T-helper 2 cell treated with Interferon-gamma antibody and Interleukin-4, amounts not matched to agents 5 μg/mL and 100 μg/mL, for 36 hours (primary cell): ENCODE data around the gene DMP1.

Source experiments
- DNase-seq: peaks from one replicate; pipeline ENCODE4 v3.0.0; 2021; ENCODE audit warnings: low spot score
- H3K27ac Mint-ChIP-seq: one replicate; pipeline ENCODE4 v1.8.0; 2021; ENCODE audit warnings: mild to moderate bottlenecking, mixed read lengths
- H3K27me3 Mint-ChIP-seq: one replicate; pipeline ENCODE4 v1.8.0; 2021; ENCODE audit warnings: low read depth, mixed read lengths
- H3K36me3 Mint-ChIP-seq: one replicate; pipeline ENCODE4 v1.8.0; 2021; ENCODE audit warnings: low read depth, mixed read lengths
- H3K4me1 Mint-ChIP-seq: one replicate; pipeline ENCODE4 v1.8.0; 2021; ENCODE audit warnings: low read depth, mixed read lengths
- H3K4me3 Mint-ChIP-seq: one replicate; pipeline ENCODE4 v1.8.0; 2022; ENCODE audit warnings: mild to moderate bottlenecking, moderate library complexity, mixed read lengths
- H3K9me3 Mint-ChIP-seq: one replicate; pipeline ENCODE4 v1.8.0; 2021; ENCODE audit warnings: mixed read lengths

The DMP1 gene

DNA sequence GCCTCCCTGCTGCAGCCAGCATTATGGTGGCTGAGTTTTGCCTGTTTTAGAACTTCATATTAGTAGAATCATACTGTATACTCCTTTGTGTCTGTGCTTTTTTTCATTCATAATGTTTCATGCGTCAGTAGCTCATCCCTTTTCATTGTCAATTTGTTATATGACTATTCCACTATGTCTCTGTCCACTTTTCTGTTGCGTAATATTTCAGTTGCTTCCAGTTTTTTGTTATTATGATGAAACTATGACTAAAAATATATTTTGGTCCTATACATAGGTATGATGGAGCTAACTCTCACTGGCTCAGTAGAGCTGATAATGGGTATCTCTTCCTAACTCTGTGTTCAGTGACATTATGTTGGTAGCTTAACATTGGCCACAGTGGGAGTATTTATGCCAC, 48.3 kb downstream of the DMP1 start:
- H3K9me3 Mint-ChIP-seq = peaks cover 5% of the 10 kb centered on the region
- H3K27ac Mint-ChIP-seq = no peak overlapping the region
- H3K4me1 Mint-ChIP-seq = no peaks in the 10 kb centered on the region
- no peak overlapping the region for H3K4me3 Mint-ChIP-seq
- no peaks in the 10 kb centered on the region for H3K36me3 Mint-ChIP-seq
- no peak for DNase-seq
- peaks cover 3% of the 10 kb centered on the region for H3K27me3 Mint-ChIP-seq

DNA sequence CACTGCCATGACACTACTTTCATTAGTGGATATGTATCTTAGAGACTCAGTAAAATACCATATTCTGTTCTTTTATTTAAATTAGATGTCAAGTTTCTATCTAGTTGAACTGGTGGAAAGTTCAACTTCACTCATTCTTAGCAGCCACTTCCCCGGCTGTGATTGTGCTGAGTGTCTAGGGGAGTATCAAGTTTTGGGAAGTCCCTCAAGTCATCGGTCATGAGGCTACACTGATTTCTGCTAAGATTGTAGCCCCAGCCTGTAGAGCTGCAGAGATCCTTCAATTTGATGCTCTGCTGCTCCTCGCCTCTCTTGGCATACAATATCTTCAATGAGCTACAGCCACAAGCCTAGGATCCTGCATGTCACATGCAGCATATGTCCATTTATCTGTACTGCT, 53.9 kb downstream of the DMP1 start:
- Mint-ChIP-seq H3K36me3 (no peaks in the 10 kb centered on the region), H3K27ac (no peak overlapping the region), H3K27me3 (peaks cover 11% of the 10 kb centered on the region), H3K4me3 (no peak overlapping the region), H3K9me3 (no peaks in the 10 kb centered on the region), H3K4me1 (no peaks in the 10 kb centered on the region)
- DNase-seq = no peak

DNA sequence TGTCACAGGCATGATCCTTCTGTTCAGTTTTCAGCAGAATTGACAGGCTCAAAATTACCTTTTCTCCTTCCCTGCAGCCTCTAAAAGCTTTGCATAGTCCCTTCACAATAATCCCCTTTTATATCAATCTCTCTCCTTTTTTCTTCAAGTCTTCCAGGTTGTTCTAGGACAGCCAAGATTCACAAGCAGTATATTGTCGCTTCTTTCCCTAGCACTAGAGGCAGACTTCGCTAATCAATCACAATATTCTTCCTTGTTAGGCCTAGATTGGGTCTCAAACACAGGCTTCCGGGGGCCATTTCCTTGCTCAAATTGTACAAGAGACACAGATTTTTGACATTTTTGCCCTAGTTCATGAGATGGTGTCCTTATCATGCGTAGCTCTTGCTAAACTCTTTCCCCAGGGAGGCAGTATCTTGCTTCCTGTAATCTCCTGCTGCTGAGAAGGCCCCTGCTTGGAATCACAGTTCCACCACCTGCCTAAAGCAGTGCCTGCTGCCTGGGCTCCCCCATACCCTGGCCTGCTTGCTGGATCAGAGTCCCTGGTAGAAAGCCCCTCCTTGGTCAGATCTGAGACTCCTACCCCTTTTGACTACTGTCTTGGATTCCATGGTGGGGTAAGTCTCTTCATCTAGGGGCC, 57.3 kb downstream of the DMP1 start:
- no peaks in the 10 kb centered on the region for H3K4me1 Mint-ChIP-seq
- DNase-seq = no peak
- peaks cover 11% of the 10 kb centered on the region for H3K27me3 Mint-ChIP-seq
- H3K36me3 Mint-ChIP-seq = no peaks in the 10 kb centered on the region
- H3K9me3 Mint-ChIP-seq = no peaks in the 10 kb centered on the region
- no peak overlapping the region for H3K4me3 Mint-ChIP-seq
- no peak overlapping the region for H3K27ac Mint-ChIP-seq
